ENCODE data around the gene C5orf58.
"Not testable (repeated sequence)": the region's sequence is repeated elsewhere in the genome, so short reads cannot be mapped to it uniquely, and the experiment has no call there.

C5orf58 gene

GRCh38 chr5:170246126-170246870 is 13.5 kb downstream of the C5orf58 start:
- no peak for DNase-seq (ENCODE audit: low read depth)

GRCh38 chr5:170247363-170247762 is 14.6 kb downstream of the C5orf58 start:
- TF ChIP-seq CTCF (conservative IDR thresholded peaks at IDR 0.05; ENCODE audit: control insufficient read depth, insufficient read depth, low read depth, low read length): no peak
- no peak overlapping the region for H3K4me3 ChIP-seq (ENCODE audit: control insufficient read depth, low read depth, low read length)
- DNase-seq (ENCODE audit: low read depth): peak; percentile 47

More at GRCh38 chr5:170246126-170246870, 13.5 kb downstream of the C5orf58 start:
- no peak overlapping the region for H3K4me3 ChIP-seq (ENCODE audit: control insufficient read depth, low read depth, low read length)
- TF ChIP-seq CTCF (conservative IDR thresholded peaks at IDR 0.05; ENCODE audit: control insufficient read depth, insufficient read depth, low read depth, low read length): no peak

GRCh38 chr5:170248172-170248930 is 15.6 kb downstream of the C5orf58 start:
- DNase-seq (ENCODE audit: low read depth): no peak
- no peak for TF ChIP-seq CTCF (conservative IDR thresholded peaks at IDR 0.05; ENCODE audit: control insufficient read depth, insufficient read depth, low read depth, low read length)

GRCh38 chr5:170248931-170249227 is 16.1 kb downstream of the C5orf58 start:
- not testable (repeated sequence) for DNase-seq (ENCODE audit: low read depth); H3K4me3 ChIP-seq (ENCODE audit: control insufficient read depth, low read depth, low read length)

More at GRCh38 chr5:170248172-170248930, 15.6 kb downstream of the C5orf58 start:
- no peak overlapping the region for H3K4me3 ChIP-seq (ENCODE audit: control insufficient read depth, low read depth, low read length)

- no peak overlapping the region for H3K4me3 ChIP-seq (ENCODE audit: control insufficient read depth, low read depth, low read length)
- no peak for TF ChIP-seq CTCF (conservative IDR thresholded peaks at IDR 0.05; ENCODE audit: control insufficient read depth, insufficient read depth, low read depth, low read length)
Measured at GRCh38 chr5:170249355-170249754, 16.6 kb downstream of the C5orf58 start.

GRCh38 chr5:170250810-170251317 is 18.1 kb downstream of the C5orf58 start:
- DNase-seq (ENCODE audit: low read depth): peak; percentile 28
- no peak overlapping the region for H3K4me3 ChIP-seq (ENCODE audit: control insufficient read depth, low read depth, low read length)
- TF ChIP-seq CTCF (conservative IDR thresholded peaks at IDR 0.05; ENCODE audit: control insufficient read depth, insufficient read depth, low read depth, low read length): no peak

More at GRCh38 chr5:170249355-170249754, 16.6 kb downstream of the C5orf58 start:
- DNase-seq (ENCODE audit: low read depth): no peak

GRCh38 chr5:170251462-170251861 is 18.7 kb downstream of the C5orf58 start:
- no peak overlapping the region for H3K4me3 ChIP-seq (ENCODE audit: control insufficient read depth, low read depth, low read length)
- DNase-seq (ENCODE audit: low read depth): no peak
- no peak for TF ChIP-seq CTCF (conservative IDR thresholded peaks at IDR 0.05; ENCODE audit: control insufficient read depth, insufficient read depth, low read depth, low read length)

All from fibroblast of mammary gland (primary cell).